ENCODE data around the gene TBC1D10A.

TBC1D10A gene

GRCh38 chr22:30302810-30303138 lies 24.0 kb downstream of the TBC1D10A start:
- H3K4me3 ChIP-seq (replicated peaks; ENCODE audit: low read depth, low read length), result no peak overlapping the region
- no peak for DNase-seq (ENCODE audit: extremely low read depth, low read depth)
- TF ChIP-seq CTCF (IDR thresholded peaks at IDR 0.05; ENCODE audit: low read depth, low read length, missing control alignments), result no peak

GRCh38 chr22:30301995-30302809 lies 24.5 kb downstream of the TBC1D10A start:
- H3K4me3 ChIP-seq (replicated peaks; ENCODE audit: low read depth, low read length), result no peak overlapping the region
- DNase-seq (ENCODE audit: extremely low read depth, low read depth), result no peak
- no peak for TF ChIP-seq CTCF (IDR thresholded peaks at IDR 0.05; ENCODE audit: low read depth, low read length, missing control alignments)

- no peak overlapping the region for H3K4me3 ChIP-seq (replicated peaks; ENCODE audit: low read depth, low read length)
- no peak for DNase-seq (ENCODE audit: extremely low read depth, low read depth)
- no peak for TF ChIP-seq CTCF (IDR thresholded peaks at IDR 0.05; ENCODE audit: low read depth, low read length, missing control alignments)
Measured at GRCh38 chr22:30299322-30299721, 27.4 kb downstream of the TBC1D10A start.

- no peak for TF ChIP-seq CTCF (IDR thresholded peaks at IDR 0.05; ENCODE audit: low read depth, low read length, missing control alignments)
- no peak for DNase-seq (ENCODE audit: extremely low read depth, low read depth)
- H3K4me3 ChIP-seq (replicated peaks; ENCODE audit: low read depth, low read length), result no peak overlapping the region
Measured at GRCh38 chr22:30297991-30298701, 28.6 kb downstream of the TBC1D10A start.

GRCh38 chr22:30297276-30297990 lies 29.3 kb downstream of the TBC1D10A start:
- DNase-seq (ENCODE audit: extremely low read depth, low read depth), result no peak
- TF ChIP-seq CTCF (IDR thresholded peaks at IDR 0.05; ENCODE audit: low read depth, low read length, missing control alignments), result no peak
- no peak overlapping the region for H3K4me3 ChIP-seq (replicated peaks; ENCODE audit: low read depth, low read length)

- TF ChIP-seq CTCF (IDR thresholded peaks at IDR 0.05; ENCODE audit: low read depth, low read length, missing control alignments), result no peak
- DNase-seq (ENCODE audit: extremely low read depth, low read depth), result no peak
- H3K4me3 ChIP-seq (replicated peaks; ENCODE audit: low read depth, low read length), result no peak overlapping the region
Measured at GRCh38 chr22:30296833-30297232, 29.9 kb downstream of the TBC1D10A start.
